ENCODE data around the gene POLR1A.

GRCh38 chr2:86025229-86025820 lies 80.4 kb downstream of the POLR1A start:
- no peak for TF ChIP-seq CTCF (IDR thresholded peaks at IDR 0.05)
- no peak for TF ChIP-seq EZH2phosphoT487 (IDR thresholded peaks at IDR 0.05)
- no peak for TF ChIP-seq EZH2 (IDR thresholded peaks at IDR 0.05)
